HG03095 (cell line): Measurements from ENCODE around the gene KLHL35.

ENCODE experiments used
- ATAC-seq: cut with Tn5 transposase; IDR thresholded peaks from one replicate; pipeline ENCODE4 v1.9.1; 2021; ENCODE audit warnings: moderate library complexity; ENCODE audit not compliant: unreplicated experiment

The KLHL35 gene

DNA sequence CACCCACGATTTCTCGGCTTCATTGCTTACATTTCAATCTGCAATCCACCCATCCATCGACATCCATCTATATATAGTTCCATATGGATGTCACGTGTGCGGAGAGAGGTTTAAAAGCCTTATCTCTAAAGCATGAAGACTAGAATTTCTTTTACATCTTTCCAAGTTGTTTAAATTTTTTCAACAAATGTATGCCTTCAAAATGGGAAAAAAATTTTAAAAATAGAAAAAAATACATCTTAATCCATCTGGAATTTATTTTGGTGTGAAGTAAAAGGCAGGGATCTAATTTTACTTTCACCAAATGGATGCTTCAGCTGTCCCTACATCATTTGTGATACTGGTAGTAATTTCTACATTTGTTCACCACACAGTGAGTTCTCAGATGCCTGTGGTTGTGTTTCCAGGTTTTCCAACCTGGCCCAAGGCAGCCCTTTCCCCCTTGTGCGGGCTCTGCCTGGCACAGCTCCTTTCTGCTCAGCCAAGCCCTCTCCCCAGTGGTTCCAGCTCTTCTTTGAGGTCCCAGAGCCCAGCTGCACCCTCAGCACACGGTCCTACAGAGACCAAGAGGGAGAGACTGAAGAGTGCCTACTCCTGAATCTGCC lies 37.6 kb upstream of the KLHL35 start:
- ATAC-seq, result no peak

GRCh38 chr11:75469785-75470405 lies 36.9 kb upstream of the KLHL35 start:
- ATAC-seq, result no peak

- ATAC-seq, result no peak
These were observed 35.7 kb upstream of the KLHL35 start for GRCh38 chr11:75468534-75469340.

DNA sequence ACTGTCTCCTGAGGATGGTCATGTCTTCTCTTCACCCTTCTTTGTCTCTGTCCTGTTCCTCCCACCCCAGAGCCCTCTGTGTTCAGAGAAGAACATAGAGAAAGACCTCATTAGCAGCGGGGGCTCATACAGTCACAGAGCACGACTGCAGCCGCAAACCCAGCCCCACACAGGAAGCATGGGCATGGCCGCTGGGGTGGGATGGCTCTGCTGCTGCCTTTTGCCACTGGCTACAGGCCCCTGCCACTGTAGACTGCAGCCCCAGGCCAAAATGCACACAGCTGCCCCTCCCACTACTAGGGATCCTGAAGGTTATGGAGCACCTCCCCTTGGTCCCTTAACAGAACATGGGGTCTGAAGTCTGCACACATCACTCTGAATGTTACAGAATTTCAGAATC lies 34.9 kb upstream of the KLHL35 start:
- ATAC-seq, result no peak

- ATAC-seq, result no peak
These were observed 34.3 kb upstream of the KLHL35 start for GRCh38 chr11:75467311-75467710.

DNA sequence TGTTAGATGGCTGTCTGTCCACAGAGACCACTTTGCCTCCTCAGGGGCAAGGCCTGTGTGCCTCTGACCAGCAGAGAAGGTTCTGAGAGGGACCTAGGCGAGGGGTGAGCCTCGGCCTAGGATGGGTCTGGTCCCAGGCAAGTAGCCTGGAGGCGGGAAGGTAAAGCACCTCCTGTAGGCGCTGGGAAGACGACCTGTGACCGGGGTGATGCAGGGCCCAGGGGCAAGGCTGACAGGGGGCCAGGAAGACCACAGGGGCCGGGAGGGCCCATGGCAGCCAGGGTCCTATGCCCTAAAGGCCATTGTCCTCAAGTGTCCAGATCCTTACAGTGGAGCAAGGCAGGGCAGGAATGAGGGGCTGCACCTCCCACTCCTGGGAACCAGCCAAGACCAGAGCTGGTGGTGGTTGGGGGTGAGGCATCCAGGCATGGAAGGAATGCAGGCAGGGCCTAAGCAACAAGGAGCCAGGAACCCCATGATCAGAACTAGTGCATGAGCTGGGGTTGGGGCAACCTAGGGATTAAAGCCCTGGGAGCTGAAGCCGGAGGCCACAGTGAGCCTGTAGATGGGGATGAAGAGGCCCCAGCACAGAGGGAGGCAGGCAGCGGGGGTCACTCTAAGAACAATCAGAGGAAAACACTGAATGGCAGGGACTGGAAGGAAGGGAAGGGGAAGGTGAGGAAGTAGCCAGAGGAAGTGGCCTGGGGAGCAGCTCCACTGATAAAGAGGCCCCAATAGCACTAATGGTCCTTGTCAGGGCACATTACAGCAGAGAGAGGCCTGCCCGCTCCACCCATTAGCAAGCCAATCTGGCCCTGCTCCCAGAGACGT lies 32.9 kb upstream of the KLHL35 start:
- no peak for ATAC-seq

DNA sequence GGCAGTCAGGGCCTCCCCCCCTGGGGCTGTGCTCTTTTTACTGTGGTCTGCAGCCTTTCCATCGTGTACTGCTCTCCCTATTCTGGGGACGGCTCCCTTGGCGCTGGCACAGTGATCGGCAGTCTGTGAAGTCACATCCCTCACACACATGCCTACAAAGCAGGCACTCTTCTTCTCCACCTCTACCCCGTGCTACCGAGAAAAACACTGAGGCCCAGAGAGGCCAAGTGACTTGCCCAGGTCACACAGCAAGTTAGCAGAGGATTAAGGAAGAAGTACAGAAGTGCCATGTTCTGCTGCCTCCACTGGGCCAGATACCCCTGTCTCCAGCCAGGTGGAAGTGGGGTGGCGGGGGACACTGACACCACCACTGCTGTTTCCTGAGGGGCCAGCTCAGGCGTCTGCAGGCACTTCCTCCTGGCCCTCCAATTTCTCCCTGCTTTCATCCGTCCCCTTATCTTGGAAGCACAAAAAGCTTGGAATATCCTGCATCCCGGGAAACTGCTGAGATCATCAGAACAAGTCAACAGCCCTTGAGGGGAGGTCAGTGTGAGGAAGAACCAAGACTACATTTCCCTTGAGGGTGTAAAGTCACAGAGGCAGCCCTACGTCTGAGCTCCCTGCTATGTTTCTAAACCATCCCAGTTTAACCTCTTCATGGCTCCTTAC lies 30.2 kb upstream of the KLHL35 start:
- no peak for ATAC-seq

- ATAC-seq, result no peak
These were observed 29.2 kb upstream of the KLHL35 start for GRCh38 chr11:75462117-75462653.

- no peak for ATAC-seq
These were observed 28.1 kb upstream of the KLHL35 start for GRCh38 chr11:75461151-75461550.

DNA sequence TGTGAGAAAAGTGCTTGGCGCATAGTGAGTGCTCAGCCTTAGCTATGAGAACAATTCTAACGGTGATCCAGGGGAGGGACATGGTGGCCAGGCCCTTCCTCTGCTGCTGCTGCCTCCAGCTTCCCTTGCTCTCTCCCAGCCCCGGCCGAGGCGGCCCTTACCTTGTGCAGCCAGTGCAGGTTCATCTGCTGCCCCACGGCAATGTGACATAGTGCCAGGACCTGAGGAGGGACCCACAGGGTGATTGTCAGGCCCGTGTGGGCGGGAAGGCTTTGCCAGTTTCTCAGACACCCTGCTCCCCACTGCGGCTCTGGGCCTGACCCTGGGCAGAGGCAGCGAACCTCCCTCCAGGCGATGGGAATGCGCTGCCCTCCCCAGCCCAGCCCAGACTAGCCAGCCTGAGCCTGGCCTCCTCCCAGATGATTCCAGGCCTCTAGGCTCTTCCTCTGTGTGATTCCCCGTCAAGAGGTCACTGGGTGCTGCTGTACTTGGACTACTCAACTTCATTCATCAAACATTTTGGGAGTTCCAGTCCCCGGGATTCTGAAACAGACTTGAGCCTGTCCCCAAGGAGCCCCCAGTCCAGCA lies 23.7 kb upstream of the KLHL35 start:
- ATAC-seq, result no peak

DNA sequence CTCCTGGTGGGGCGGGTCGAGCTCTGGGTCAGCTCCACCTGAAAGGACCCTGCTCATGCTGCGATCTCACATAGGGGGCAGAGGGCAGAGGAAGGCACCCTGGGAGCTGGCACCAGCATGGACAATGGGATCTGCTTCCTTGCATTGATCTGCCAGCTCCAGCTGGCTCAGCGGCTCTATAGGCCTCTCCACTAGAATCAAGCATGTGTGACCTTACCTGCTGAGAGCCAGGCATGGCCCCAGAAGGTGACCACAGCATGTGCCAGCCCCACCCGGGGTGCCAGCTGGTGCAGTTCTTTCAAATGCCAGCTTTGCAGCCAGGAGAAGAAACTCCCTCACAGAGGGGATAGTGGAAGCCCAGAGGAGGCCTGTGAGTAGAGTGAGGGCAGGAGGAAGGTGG lies 22.0 kb upstream of the KLHL35 start:
- no peak for ATAC-seq

DNA sequence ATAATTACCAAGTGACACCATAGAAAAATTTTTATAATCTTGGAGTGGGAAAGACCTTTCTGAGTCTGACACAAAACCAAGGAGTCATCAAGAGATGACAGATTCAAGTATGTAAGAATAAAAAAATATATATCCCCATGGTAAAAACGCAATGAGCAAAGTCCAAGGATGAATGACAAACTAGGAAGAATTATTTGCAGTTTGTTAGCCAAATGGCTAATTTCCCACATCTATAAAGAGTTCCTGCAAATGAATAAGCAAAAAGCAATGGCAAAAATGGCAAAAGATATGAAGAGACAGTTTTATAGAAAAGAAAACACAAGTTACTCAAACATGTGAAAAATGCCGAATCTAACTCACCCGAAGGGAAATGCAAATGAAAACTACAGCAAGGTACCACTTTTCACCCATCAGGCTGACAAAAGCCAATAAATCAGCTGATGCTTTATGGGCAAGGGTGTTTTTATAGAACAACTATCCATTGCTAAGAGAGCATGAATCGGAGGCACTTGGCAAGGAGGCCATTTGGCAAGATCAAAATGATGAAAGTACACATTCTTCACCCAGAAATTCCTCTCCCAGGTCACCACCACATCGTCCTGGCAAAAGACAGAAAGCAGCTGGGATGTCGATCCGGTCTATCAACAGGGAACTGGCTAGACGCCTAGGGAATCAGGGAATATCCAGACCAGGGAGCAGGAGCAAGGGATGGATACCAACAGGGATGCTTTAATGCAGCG lies 21.1 kb upstream of the KLHL35 start:
- ATAC-seq, result no peak

DNA sequence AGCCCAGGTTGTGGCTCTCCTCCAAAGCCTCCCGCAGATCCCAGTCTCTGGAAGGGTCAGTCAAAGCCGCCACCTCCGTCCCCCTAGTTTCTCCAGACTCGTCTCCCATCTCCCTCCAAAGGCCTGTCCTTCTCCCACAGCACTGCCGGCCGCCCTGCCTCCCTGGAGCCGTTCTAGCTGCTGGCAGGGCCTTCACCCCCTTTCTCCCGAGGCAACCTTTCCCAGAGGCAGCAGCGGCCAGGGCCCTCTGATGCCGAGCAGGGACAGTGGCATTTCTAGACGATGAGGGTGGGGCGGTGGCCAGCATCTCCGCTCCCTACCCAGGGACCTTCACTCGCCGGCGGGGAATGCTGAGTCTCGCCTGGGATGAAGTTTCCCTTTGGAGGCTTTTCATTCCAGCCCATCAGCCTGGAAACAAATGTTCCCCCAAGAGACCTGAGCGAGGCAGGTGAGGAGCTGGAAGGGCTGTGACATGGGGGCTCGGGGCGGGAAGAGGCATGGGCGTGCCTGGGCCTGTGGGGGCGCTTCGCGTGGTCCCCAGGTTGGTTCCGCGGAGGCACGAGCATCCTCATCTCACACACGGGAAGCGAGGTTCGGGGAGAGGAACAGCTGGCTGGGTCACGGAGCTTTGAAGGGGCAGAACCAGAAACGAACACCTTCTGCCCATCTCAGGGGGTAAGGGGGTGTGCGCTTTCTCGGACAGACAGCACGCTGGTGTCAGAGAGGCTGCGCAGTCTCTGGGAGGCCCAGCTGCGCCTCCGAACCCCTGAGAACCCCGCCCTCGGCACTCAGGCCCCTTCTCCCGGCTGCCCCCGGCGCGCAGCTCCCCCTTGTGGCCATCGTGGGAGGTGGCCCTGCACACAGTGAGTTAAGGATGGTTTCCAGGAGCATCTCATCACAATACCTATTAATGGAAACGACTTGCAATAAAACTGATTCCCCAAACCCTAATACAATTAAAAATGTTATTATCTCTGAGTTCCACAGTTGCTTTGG lies 18.1 kb upstream of the KLHL35 start:
- ATAC-seq, result no peak

DNA sequence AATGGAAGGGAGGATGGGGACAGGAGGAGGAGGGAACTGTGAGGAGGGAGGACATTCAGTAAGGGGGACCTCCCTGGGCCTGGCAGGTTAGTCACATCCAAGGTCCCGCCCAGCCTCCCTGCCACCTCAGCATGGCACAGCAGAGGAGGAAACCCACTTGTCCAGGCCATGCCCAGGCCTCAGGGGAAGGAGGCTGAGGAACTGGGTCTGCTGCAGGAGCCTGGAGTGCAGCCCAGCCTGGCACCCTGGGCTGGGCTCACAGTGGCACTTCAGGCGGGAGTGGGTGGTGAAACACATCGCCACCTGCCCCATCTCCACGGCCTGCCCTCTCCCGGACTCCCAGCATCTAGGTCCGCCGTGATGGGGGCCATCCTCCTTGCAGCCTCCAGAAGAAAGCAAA lies 17.2 kb upstream of the KLHL35 start:
- no peak for ATAC-seq

DNA sequence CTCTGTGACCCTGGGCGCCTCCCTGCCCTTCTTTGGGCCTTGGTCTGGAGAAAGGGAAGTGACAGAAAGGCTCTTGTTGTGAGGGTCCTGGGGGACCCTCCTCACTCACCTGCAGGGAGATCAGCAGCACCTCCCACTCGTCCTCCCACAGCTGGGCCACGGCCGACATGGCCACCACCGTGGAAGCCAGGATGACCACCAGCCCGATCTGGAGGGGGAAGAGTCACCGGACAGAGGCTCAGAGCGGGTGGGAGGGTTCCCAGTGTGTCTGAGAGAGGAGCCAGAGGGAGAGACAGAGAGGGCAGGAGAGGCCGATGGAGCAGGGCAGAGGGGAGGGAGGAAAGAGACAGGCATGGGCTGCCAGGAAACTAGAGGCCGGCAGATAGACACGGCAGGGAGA lies 16.8 kb upstream of the KLHL35 start:
- no peak for ATAC-seq

- ATAC-seq, result no peak
These were observed 16.3 kb upstream of the KLHL35 start for GRCh38 chr11:75449271-75449670.

DNA sequence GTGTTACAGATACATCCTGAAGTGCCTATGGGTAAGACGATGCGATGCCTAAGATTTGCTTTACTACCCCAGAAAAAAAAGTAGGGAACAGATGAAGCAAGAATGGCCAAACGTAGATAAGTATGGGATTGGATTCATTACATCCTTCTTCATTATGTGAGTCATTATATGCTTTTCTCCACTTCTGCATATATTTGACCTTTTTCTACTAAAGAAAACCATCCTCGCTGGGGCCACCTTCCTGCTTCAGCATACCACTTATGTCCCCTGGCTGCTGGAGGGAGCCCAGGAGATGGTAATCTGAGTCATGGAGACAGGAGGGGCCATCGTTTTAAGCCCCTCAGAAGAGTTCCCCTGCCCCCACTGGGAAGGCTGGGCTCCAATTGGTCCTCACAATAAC lies 14.4 kb upstream of the KLHL35 start:
- ATAC-seq, result no peak

DNA sequence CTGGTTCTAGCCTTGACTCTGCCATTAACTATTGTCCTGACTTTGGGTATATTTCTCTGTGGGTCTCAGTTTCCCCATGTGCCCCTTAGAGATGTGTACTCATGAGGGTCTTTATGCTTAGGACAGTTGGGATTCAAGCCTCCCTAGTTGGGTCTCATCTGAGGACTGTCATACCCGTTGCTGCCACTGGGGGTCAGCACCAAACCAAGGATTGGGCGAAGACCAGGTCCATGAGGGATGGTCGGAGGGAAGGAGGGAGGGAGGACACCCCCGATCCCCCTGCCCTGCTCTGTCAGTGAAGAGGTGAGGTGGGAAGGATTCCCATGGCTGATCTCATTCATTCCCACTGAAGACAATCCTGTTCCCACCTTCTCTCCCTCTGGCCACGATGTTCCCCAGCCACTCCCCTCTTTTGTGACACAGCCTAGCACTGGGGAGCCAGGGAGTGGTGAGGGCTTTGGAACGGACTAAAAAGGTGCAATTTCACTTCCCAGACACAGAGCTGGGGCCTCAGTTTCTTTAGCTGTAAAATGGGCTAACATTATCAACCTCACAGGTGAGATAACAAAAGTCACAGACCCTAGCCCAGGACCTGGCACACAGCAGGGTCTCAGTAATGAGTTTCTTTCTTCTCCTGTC lies 12.4 kb upstream of the KLHL35 start:
- ATAC-seq, result no peak
